ENCODE data around the gene BTBD2.

BTBD2 gene

DNA sequence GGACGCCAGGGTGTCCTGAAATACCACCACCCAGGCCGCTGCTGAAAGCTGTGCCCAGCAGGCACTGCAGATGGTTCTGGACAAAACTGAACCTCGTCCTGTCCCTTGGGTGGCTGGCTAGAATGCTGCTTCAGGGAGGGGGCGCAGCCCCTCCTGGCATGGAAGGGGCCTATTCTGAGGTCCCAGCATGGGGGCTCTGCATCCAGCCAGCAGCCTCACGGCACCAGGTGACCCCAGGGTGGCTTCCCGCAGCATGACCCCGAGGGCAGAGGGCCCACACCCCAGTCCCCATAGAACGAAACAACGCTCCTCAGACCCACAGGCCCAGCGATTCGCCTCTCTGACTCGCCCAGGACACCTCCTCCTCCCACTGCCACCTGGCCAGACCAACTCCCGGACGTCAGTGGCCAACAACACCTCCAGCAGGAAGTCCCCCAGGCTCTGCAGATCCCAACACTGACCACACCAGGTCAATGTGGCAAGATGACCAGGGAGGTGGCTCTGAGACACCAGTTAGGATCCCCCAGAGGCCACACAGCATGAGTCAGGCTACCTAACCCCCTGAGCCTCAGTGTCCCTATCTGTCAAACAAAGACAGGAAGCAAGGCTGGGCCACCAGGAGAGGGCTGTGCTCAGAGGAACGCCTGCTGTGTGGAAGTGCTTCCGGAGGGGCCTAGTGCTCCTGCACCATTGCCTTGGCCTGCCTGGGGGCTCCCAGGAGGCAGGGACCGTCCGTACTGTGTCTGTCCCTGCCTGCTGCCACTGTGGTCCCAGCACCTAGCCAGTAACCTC is 29.4 kb upstream of the BTBD2 start:
- Histone ChIP-seq H3K9me3 (ENCODE audit: severe bottlenecking) (no peaks in the 10 kb centered on the region), H3K36me3 (ENCODE audit: low read depth) (peaks cover 95% of the 10 kb centered on the region), H3K4me3 (ENCODE audit: severe bottlenecking) (no peak overlapping the region), H3K4me1 (ENCODE audit: insufficient read depth, poor library complexity, severe bottlenecking) (peaks cover 46% of the 10 kb centered on the region), H3K27me3 (ENCODE audit: insufficient read depth, poor library complexity, severe bottlenecking) (no peaks in the 10 kb centered on the region), H3K27ac (ENCODE audit: poor library complexity, severe bottlenecking) (peak overlapping the region; percentile 83)
- no peak for TF ChIP-seq CTCF (IDR thresholded peaks at IDR 0.05; ENCODE audit: poor library complexity, severe bottlenecking)
- DNase-seq (ENCODE audit: low spot score), result no peak
- no peak for ATAC-seq (ENCODE audit: low read depth)

DNA sequence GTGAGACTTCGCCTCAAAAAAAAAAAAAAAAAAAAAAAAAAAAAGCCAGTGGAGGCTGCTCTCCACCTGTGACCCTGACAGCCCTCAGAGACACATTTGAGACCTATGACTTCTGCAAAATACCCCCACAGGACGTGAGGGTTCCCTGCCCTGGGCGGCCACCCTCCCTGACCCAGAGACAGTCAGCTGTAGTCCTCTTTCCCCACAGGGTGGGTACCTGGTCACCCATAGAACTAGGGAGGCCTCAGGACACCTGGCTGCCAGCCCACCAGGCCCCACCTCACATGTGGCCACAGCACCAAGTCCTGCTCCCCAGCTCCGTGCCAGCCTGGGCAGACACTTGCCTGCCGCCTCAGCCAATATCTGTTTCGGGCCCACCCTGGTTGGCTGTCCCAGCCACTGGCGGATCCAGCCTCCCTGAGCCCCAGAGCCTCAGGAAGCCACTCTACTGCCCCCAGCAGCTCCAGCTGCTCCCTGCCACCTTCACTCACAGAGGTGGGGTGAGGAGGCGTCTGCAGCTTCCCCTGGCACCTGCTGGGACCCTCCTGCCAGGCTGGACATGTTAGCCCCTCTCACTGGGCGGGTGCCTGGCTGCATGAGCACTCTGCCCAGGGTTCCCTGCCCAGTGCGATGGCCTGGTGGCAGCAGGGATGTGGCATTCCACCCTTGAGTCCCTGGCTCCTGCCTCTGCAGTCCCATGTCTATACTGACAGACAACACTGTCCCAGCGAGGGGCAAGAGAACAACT is 28.6 kb upstream of the BTBD2 start:
- H3K36me3 ChIP-seq (ENCODE audit: low read depth), result peaks cover 95% of the 10 kb centered on the region
- no peaks in the 10 kb centered on the region for H3K27me3 ChIP-seq (ENCODE audit: insufficient read depth, poor library complexity, severe bottlenecking)
- no peak overlapping the region for H3K4me3 ChIP-seq (ENCODE audit: severe bottlenecking)
- peak overlapping the region; percentile 83 for H3K27ac ChIP-seq (ENCODE audit: poor library complexity, severe bottlenecking)
- TF ChIP-seq CTCF (IDR thresholded peaks at IDR 0.05; ENCODE audit: poor library complexity, severe bottlenecking), result no peak
- H3K4me1 ChIP-seq (ENCODE audit: insufficient read depth, poor library complexity, severe bottlenecking), result peaks cover 42% of the 10 kb centered on the region
- no peak for ATAC-seq (ENCODE audit: low read depth)
- DNase-seq (ENCODE audit: low spot score), result no peak
- H3K9me3 ChIP-seq (ENCODE audit: severe bottlenecking), result no peaks in the 10 kb centered on the region

- TF ChIP-seq CTCF (IDR thresholded peaks at IDR 0.05; ENCODE audit: poor library complexity, severe bottlenecking), result no peak
- H3K27me3 ChIP-seq (ENCODE audit: insufficient read depth, poor library complexity, severe bottlenecking), result no peaks in the 10 kb centered on the region
- peak overlapping the region; percentile 83 for H3K27ac ChIP-seq (ENCODE audit: poor library complexity, severe bottlenecking)
- no peak overlapping the region for H3K4me3 ChIP-seq (ENCODE audit: severe bottlenecking)
- DNase-seq (ENCODE audit: low spot score) (no peak), ATAC-seq (ENCODE audit: low read depth) (peak; percentile 1; the same call in 1 of the 3 replicates)
- peaks cover 37% of the 10 kb centered on the region for H3K4me1 ChIP-seq (ENCODE audit: insufficient read depth, poor library complexity, severe bottlenecking)
- peaks cover 95% of the 10 kb centered on the region for H3K36me3 ChIP-seq (ENCODE audit: low read depth)
- H3K9me3 ChIP-seq (ENCODE audit: severe bottlenecking), result no peaks in the 10 kb centered on the region
Measured at GRCh38 chr19:2043251-2043641, 27.7 kb upstream of the BTBD2 start.

GRCh38 chr19:2042485-2043250 is 27.2 kb upstream of the BTBD2 start:
- no peak for TF ChIP-seq CTCF (IDR thresholded peaks at IDR 0.05; ENCODE audit: poor library complexity, severe bottlenecking)
- Histone ChIP-seq H3K27me3 (ENCODE audit: insufficient read depth, poor library complexity, severe bottlenecking) (no peaks in the 10 kb centered on the region), H3K4me1 (ENCODE audit: insufficient read depth, poor library complexity, severe bottlenecking) (peaks cover 32% of the 10 kb centered on the region), H3K4me3 (ENCODE audit: severe bottlenecking) (no peak overlapping the region), H3K27ac (ENCODE audit: poor library complexity, severe bottlenecking) (peak overlapping the region; percentile 83), H3K9me3 (ENCODE audit: severe bottlenecking) (no peaks in the 10 kb centered on the region), H3K36me3 (ENCODE audit: low read depth) (peaks cover 90% of the 10 kb centered on the region)
- DNase-seq (ENCODE audit: low spot score), result peak; percentile 69
- peak; percentile 2; the same call in 1 of the 3 replicates for ATAC-seq (ENCODE audit: low read depth)

Data from RWPE2 (cell line).